GM12878 (cell line): ENCODE results near the gene PLPPR1. TPM values are rescaled to one million over a fixed set of nuclear protein-coding genes. Genes with fewer than 3 reads are reported as not detected.

Experiments
- ATAC-seq: fragments of 200-7000 bp; cut with Tn5 transposase; 3 replicates; pipeline ENCODE4 v1.9.1; 2020; ENCODE audit warnings: mild to moderate bottlenecking, moderate library complexity
- Bru-seq: library from RNA; stranded (reverse); fragments of 400-500 nt; gene quantifications from one replicate; lab custom pipeline; 2021; lab: Mats Ljungman, UMichigan
- BruChase-seq, 2 experiments: library from RNA; stranded (reverse); fragments of 400-500 nt; gene quantifications; one replicate each; lab custom pipeline; 2021; lab: Mats Ljungman, UMichigan
- BruUV-seq: library from RNA; stranded (reverse); fragments of 400-500 nt; replicated peaks from 2 replicates; lab custom pipeline; 2021; lab: Mats Ljungman, UMichigan
- CTCF ChIA-PET: fragments of 300-600 bp; sonication (Branson Sonifier 250); formaldehyde crosslinking; extraction: SDS; loops from one replicate; lab custom pipeline; 2021; ENCODE audit warnings: inconsistent platforms; lab: Yijun Ruan, JAX
- POLR2A ChIA-PET: fragments of 350-600 bp; formaldehyde crosslinking; extraction: SDS; loops from one replicate; lab custom pipeline; 2021; ENCODE audit warnings: inconsistent platforms; lab: Charles Lee
- RAD21 ChIA-PET: fragments of 300-600 bp; sonication (Branson Sonifier 250); formaldehyde crosslinking; loops from one replicate; lab custom pipeline; 2023; ENCODE audit warnings: antibody characterized with exemption; ENCODE audit not compliant: unreplicated experiment; lab: Charles Lee
- SMC1A ChIA-PET: fragments of 300-600 bp; sonication (Branson Sonifier 250); formaldehyde crosslinking; loops from one replicate; lab custom pipeline; 2023; ENCODE audit not compliant: unreplicated experiment, uncharacterized antibody; lab: Charles Lee
- DNase-seq: peaks from one replicate; pipeline ENCODE4 v3.0.0-alpha.2; 2011; ENCODE audit warnings: low read depth, low spot score
- FAIRE-seq: peaks from 3 replicates; lab custom pipeline; 2011; peaks lifted over from hg19 to GRCh38; lab: Jason Lieb, UNC
- H2AFZ ChIP-seq: 2 replicates; pipeline ENCODE4 v1.6.0; 2011; ENCODE audit warnings: low read depth, low read length, control low read depth; ENCODE audit not compliant: control insufficient read depth
- H3K27ac ChIP-seq: 2 replicates; pipeline ENCODE4 v1.5.1; 2011; ENCODE audit warnings: control low read depth; ENCODE audit not compliant: control insufficient read depth, insufficient read depth
- H3K27me3 ChIP-seq, 2 experiments: replicated peaks in 1 of 2; 2 replicates each; pipeline versions ENCODE4 v1.6.0 to v1.6.1; 2011; ENCODE audit warnings: low read length in 1 of 2; ENCODE audit not compliant: control insufficient read depth in 2 of 2, insufficient read depth in 2 of 2
- H3K36me3 ChIP-seq, 2 experiments: 2 replicates each; pipeline ENCODE4 v1.5.1; 2011; ENCODE audit warnings: low read length in 1 of 2; ENCODE audit not compliant: control insufficient read depth in 2 of 2, insufficient read depth in 2 of 2
- H3K4me1 ChIP-seq: 2 replicates; pipeline ENCODE4 v1.6.1; 2011; ENCODE audit warnings: mild to moderate bottlenecking, low read length, moderate library complexity, mixed read lengths; ENCODE audit not compliant: control insufficient read depth, insufficient read depth
- H3K4me2 ChIP-seq: 2 replicates; pipeline ENCODE4 v1.6.0; 2011; ENCODE audit warnings: control low read depth; ENCODE audit not compliant: control insufficient read depth, insufficient read depth
- H3K4me3 ChIP-seq: fragments of 200-600 bp; sonication (generic); 2 replicates; pipeline ENCODE4 v1.5.1; 2016
- H3K79me2 ChIP-seq: 2 replicates; pipeline ENCODE4 v1.6.0; 2011; ENCODE audit warnings: low read length; ENCODE audit not compliant: control insufficient read depth, insufficient read depth
- H3K9ac ChIP-seq: 2 replicates; pipeline ENCODE4 v1.8.0; 2011; ENCODE audit warnings: low read length, control low read depth, mixed read lengths; ENCODE audit not compliant: control insufficient read depth, insufficient read depth
- H3K9me3 ChIP-seq: replicated peaks from 3 replicates; pipeline ENCODE4 v1.5.1; 2011; ENCODE audit warnings: mild to moderate bottlenecking, low read length; ENCODE audit not compliant: control insufficient read depth, insufficient read depth
- H4K20me1 ChIP-seq: 2 replicates; pipeline ENCODE4 v1.6.0; 2011; ENCODE audit not compliant: control insufficient read depth, insufficient read depth
- CREB1 ChIP-seq: IDR thresholded peaks from 2 replicates; pipeline ENCODE4 v1.6.1; 2012; ENCODE audit warnings: low read depth, mild to moderate bottlenecking, inconsistent platforms
- NFXL1 ChIP-seq: fragments of 450-650 bp; IDR thresholded peaks from 2 replicates; pipeline ENCODE4 v1.6.1; 2017; ENCODE audit warnings: antibody characterized with exemption, mild to moderate bottlenecking, borderline replicate concordance
- RB1 ChIP-seq: fragments of 450-650 bp; formaldehyde crosslinking; IDR thresholded peaks from 2 replicates; pipeline ENCODE4 v1.6.1; 2017; ENCODE audit warnings: mild to moderate bottlenecking, borderline replicate concordance
- ZNF622 ChIP-seq: fragments of 450-650 bp; IDR thresholded peaks from 2 replicates; pipeline ENCODE4 v1.6.1; 2017; ENCODE audit warnings: mild to moderate bottlenecking, inconsistent platforms
- WGBS: methylation state at CpG from one replicate; pipeline ENCODE4 v1.1.6; 2016; ENCODE audit warnings: low lambda C conversion rate; ENCODE audit not compliant: insufficient replicate concordance, insufficient coverage; ENCODE audit errors: missing lambda C conversion rate; 5-methylcytosine and 5-hydroxymethylcytosine counted together
- in situ Hi-C: fragments of 300-500 bp; cut with MboI; formaldehyde crosslinking; loops from 9 replicates; pipeline ENCODE4 v1.14.3; 2018; ENCODE audit warnings: mixed read lengths
- intact Hi-C: fragments of 100-400 bp; cut with micrococcal nuclease; formaldehyde crosslinking; loops from one replicate; pipeline ENCODE4 v1.14.2; 2022; ENCODE audit not compliant: unreplicated experiment
- long read RNA-seq, 2 experiments: library from polyadenylated mRNA; unstranded; transcript quantifications; one replicate each; pipeline ENCODE4 v2.0.0, GENCODE V29; 2019 to 2020
- polyA minus RNA-seq, 3 experiments: library from RNA; depleted of rRNA, polyadenylated mRNA; stranded (reverse); fragments of >200 nt; gene quantifications; 2 replicates each; pipeline ENCODE4 v1.2.3, GENCODE V29; 2011
- polyA plus RNA-seq, 11 experiments: library from polyadenylated mRNA; depleted of rRNA in 4 of 11; unstranded in 6 of 11; stranded (reverse) in 5 of 11; fragments of >200 nt; fragmentation: Nextera tagmentation in 4 of 11; fragmentation: Illumina TruSeq in 1 of 11; extraction: Ambion mirVana in 4 of 11; extraction: Trizol in 1 of 11; gene quantifications; 1 replicate in 1 of 11; 2 replicates in 10 of 11; pipeline versions ENCODE4 v1.2.1 to v1.2.3, GENCODE V29; 2011 to 2016; ENCODE audit warnings: inconsistent platforms in 2 of 11, missing spikeins in 2 of 11, low read depth in 1 of 11
- total RNA-seq, 4 experiments: library from RNA; depleted of rRNA in 3 of 4; stranded (reverse); fragments of >200 nt in 3 of 4; fragmentation: Illumina TruSeq in 1 of 4; extraction: Trizol in 1 of 4; gene quantifications; 2 replicates each; pipeline versions ENCODE4 v1.2.1 to v1.2.3, GENCODE V29; 2013 to 2021
- TF ChIP-seq, protein P1 (sequence below): IDR thresholded peaks from 2 replicates; pipeline ENCODE4 v1.6.1; 2011; ENCODE audit warnings: borderline replicate concordance, low read depth, mild to moderate bottlenecking, moderate library complexity, mixed read lengths, low read length; ENCODE audit not compliant: insufficient read depth; ENCODE audit errors: extremely low read length

PLPPR1 gene
- total RNA-seq (2013; cell fraction: nucleolus; rRNA removed) = not detected in 2 replicates
- total RNA-seq (2014; rRNA removed) (not detected in 2 replicates), total RNA-seq (2014; rRNA removed; fragmentation: Illumina TruSeq; extraction: Trizol) (not detected in 2 replicates), total RNA-seq (2021) (not detected in 2 replicates), polyA plus RNA-seq (2011; rRNA removed) (0.29 and 0.69 TPM in 2 replicates), polyA plus RNA-seq (2014; fragmentation: Illumina TruSeq; extraction: Trizol) (not detected in 2 replicates), polyA plus RNA-seq (2014; fragmentation: Nextera tagmentation; extraction: Ambion mirVana) (not detected), polyA plus RNA-seq (2014; rRNA removed) (not detected in 2 replicates), polyA plus RNA-seq (2016; fragmentation: Nextera tagmentation; extraction: Ambion mirVana) (not detected), polyA minus RNA-seq (2011; rRNA and poly(A)+ RNA removed) (0.29 TPM in 1 of 2 replicates, not detected in the other), Bru-seq, nascent RNA (percentile 5 among the genes with signal in this experiment), BruChase-seq, experiment 1, labeled RNA remaining after a 6-hour chase (percentile 4 among the genes with signal in this experiment), BruChase-seq, experiment 2, labeled RNA remaining after a 2-hour chase (percentile 4 among the genes with signal in this experiment)
- polyA plus RNA-seq (2011; ENCODE audit: low read depth) = not detected
- polyA plus RNA-seq (2011; cell fraction: cytosol; rRNA removed) = 0.12 and 0.22 TPM in 2 replicates
- polyA plus RNA-seq (2011; cell fraction: nucleus; rRNA removed) = 0.04 and 0.18 TPM in 2 replicates
- polyA plus RNA-seq (2012) = not detected in 2 replicates
- not detected in 2 replicates for polyA minus RNA-seq (2011; cell fraction: cytosol; rRNA and poly(A)+ RNA removed)
- polyA minus RNA-seq (2011; cell fraction: nucleus; rRNA and poly(A)+ RNA removed) = 1.1 and 1.4 TPM in 2 replicates
- long read RNA-seq, experiment 1 = 0 reads
- long read RNA-seq, experiment 2 = 0 reads

DNA sequence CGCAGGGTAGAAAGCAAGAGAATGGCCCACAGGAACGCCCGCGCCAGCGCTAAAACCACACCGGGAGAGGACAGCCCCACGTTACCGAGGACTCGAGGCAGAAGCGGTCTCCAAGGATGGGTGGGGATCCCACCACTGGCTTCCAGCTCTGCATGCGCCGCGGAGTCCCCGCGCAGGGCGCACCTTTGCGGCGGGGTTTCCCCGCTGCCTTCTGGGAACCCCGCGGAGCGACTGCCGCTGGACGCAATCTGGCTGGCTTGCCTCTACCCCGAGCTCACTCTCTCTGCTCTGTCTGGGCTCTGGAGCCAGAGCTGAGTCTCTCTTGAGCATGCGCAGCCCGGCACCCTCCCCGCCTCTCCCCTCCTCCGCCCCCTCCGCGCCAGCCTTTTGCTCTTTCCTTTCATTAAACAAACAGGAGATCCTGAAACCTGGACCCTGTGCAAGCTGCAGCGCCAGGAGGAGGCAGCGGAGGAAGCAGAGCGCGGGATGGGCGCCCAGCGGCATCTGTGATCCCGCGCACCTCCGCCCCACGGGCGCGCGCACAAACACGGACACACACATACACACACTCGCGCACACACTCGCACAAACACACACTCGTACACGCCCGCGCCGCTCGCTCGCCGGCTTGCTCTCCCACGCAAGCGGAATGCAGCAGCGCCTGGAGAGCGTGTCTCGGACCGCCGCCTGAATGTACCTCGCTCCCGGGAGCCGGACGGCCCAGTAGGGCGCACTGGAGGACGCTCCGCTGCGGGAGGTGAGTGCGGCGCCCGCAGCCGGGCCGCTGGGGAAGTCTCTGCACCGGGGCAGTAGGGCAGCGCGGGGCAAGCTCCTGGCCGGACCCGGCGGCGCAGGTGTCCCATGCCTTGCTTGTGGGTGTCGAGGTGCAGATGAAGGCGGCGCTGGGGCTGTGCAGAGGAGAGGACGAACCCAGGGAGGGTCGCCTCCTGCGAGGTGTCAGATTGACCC, at the start of gene PLPPR1:
Gene PLPPR1, plus strand, starts transcription at position 382 of the 969 bp plus-strand sequence.
- 14% methylated on average over 86 of the region's 89 CpGs for WGBS
- no TSS peak for BruUV-seq
- no peaks in the 10 kb centered on the region for H3K4me1 ChIP-seq
- DNase-seq (no peak), FAIRE-seq (no peak), ATAC-seq (no peak)
- SMC1A ChIA-PET = no interaction called here
- no peak within 1 kb of the TSS for H2AFZ ChIP-seq
- peaks cover 6 to 7% of the 10 kb centered on the region in 2 experiments; a peak in 3 of 4 replicates for H3K27me3 ChIP-seq
- H3K9me3 ChIP-seq = no peaks in the 10 kb centered on the region
- H3K9ac ChIP-seq = no peak within 1 kb of the TSS
- RAD21 ChIA-PET = no interaction called here
- TF ChIP-seq, protein P1, sequence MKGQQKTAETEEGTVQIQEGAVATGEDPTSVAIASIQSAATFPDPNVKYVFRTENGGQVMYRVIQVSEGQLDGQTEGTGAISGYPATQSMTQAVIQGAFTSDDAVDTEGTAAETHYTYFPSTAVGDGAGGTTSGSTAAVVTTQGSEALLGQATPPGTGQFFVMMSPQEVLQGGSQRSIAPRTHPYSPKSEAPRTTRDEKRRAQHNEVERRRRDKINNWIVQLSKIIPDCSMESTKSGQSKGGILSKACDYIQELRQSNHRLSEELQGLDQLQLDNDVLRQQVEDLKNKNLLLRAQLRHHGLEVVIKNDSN = no peak
- TF ChIP-seq CREB1 (no peak), NFXL1 (no peak), RB1 (no peak), ZNF622 (no peak)
- H3K27ac ChIP-seq = no peak within 1 kb of the TSS
- no peaks in the 10 kb centered on the region for H3K79me2 ChIP-seq
- no peaks in the 10 kb centered on the region for H3K36me3 ChIP-seq
- no peak within 1 kb of the TSS for H3K4me3 ChIP-seq
- H4K20me1 ChIP-seq = no peaks in the 10 kb centered on the region
- CTCF ChIA-PET = no interaction called here
- H3K4me2 ChIP-seq = no peak within 1 kb of the TSS
- intact Hi-C loops (no loop called here), in situ Hi-C loops (no loop called here)
- POLR2A ChIA-PET = no interaction called here
